Stimulated activated CD8-positive, alpha-beta memory T cell treated with anti-CD3 and anti-CD28 coated beads, Interleukin-12 subunit alpha, Interleukin-12 subunit beta, amount 100 ng/mL, for 24 hours (primary cell): ENCODE data around the gene UPK3A.
"Not testable (repeated sequence)": the region's sequence is repeated elsewhere in the genome, so short reads cannot be mapped to it uniquely, and the experiment has no call there.

Experiments used
- DNase-seq: peaks from one replicate; pipeline ENCODE4 v3.0.0-alpha.2; 2020; ENCODE audit errors: extremely low read depth

UPK3A gene

GRCh38 chr22:45309422-45310227 lies 24.9 kb downstream of the UPK3A start, which contains the start of gene FAM118A:
TSS of gene FAM118A (plus strand) at chr22:45309934. CDS start at chr22:45322380, 12,446 bp downstream.
- peak; percentile 85 for DNase-seq

- no peak for DNase-seq
These were observed 25.7 kb downstream of the UPK3A start for GRCh38 chr22:45310331-45310976.

DNA sequence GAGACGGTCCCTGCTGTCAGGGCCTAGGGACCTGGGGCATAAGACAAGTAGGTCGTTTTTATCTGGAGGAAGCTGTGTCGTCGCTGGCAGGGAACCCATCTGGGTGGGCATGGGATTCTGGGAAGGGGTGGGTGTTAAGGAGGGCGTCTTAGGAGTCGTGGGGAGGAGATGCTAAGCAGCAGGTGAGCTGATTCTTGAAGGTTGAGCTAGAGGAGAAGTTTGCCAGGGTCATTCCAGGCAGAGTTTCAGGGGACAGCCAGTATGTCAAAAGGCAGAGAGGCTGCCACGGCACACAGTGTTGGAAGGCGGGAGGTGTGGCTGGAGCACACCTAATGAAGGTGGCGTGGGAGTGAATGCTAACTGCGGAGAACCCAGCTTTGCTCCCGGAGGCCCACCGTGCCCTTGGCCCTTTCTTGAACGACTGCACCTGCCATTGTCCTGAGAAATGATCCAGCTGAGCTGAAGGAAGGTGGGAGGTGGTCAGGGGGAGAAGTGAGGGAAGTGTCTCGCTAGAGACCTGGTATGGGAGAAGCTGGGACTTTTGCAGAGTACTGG lies 26.3 kb downstream of the UPK3A start:
- DNase-seq: no peak

GRCh38 chr22:45312415-45312814 lies 27.7 kb downstream of the UPK3A start:
- no peak for DNase-seq

DNA sequence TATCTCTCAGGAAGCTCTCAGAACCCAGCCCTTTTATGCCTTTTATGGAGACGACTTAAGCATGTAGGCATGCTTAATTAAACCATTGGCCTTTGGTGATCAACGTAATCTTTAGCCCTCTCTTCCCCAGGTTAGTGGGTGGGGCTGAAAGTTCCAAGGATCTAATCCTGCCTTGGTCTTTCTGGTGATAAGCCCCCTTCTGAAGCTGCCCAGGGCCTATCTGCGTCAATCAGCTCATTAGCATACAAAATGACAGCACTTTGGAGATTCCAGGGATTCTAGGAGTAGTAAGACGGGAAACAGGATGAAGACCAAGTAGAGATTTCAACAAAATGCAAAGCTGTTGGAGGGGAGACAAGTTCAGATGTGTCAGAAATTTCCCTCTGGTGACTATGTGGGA lies 28.1 kb downstream of the UPK3A start:
- no peak for DNase-seq

- DNase-seq: no peak
These were observed 29.4 kb downstream of the UPK3A start for GRCh38 chr22:45314054-45314721.

DNA sequence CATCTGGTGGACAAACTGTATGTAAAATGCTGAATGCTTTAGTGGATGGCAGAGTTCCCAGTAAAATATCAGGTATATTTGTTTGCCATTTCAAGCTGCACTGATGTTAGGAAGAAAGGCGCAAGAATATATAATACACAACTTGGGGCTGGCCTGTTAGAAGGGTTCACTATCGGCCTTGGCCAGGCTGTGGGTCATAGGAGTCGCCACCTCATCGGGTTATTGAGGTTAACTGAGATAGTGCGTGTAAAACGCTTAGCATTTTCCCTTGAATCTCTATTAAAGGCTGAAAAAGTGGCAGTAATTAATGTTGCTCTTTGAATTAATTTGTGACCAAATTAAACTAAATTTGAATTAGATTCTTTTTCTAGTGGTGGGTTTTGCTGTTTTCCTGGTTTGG lies 30.0 kb downstream of the UPK3A start:
- DNase-seq: no peak

- no peak for DNase-seq
These were observed 32.2 kb downstream of the UPK3A start for GRCh38 chr22:45316796-45317526.

DNA sequence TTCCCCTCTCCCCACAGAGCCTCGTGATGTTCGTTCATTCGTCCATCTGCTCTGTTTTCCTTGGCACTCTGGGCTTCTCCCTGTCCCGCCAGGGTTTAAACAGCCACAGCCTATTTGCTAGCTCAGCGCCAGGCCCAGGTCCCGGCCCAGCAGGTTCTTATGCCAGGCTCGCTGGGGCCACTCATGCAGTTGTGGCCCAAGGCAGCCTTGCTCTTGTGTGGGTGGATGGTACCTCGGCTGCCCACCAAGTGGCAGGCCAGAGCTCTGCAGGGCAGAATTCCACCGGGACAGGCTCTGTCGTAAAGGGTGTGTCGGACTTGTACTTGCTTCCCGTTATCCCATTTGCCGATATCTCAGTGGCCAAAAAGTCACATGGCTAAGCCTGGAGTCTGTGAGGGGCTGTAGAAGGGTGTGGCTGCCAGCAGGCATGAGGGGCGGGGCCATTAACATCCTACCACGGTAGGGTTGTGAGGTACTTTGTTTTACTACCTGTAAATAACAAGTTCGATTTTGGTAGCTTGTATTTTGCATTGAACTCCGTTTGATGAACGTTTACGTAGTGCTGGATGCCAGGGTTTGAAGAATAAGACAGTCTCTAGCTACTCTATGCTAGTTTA lies 32.9 kb downstream of the UPK3A start:
- no peak for DNase-seq

DNA sequence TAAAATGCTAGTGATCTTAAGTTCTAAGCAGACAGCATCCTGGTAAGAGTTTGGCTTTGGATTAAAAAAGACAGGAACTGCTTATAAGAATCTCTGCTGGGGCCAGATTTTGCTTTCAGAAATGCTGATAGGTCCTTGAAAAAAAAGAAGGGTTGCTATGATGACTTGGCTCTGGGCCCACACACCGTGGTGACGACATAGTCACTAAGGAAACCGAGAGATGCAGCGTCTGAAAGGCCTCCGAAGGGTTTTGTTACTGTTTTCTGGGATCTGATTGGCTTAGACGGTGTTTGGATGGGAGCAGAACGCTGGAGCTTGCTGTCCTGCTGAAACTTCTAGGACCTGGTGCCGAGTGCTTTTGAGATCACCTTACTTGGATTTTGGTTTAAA lies 33.4 kb downstream of the UPK3A start:
- DNase-seq: peak; percentile 68

DNA sequence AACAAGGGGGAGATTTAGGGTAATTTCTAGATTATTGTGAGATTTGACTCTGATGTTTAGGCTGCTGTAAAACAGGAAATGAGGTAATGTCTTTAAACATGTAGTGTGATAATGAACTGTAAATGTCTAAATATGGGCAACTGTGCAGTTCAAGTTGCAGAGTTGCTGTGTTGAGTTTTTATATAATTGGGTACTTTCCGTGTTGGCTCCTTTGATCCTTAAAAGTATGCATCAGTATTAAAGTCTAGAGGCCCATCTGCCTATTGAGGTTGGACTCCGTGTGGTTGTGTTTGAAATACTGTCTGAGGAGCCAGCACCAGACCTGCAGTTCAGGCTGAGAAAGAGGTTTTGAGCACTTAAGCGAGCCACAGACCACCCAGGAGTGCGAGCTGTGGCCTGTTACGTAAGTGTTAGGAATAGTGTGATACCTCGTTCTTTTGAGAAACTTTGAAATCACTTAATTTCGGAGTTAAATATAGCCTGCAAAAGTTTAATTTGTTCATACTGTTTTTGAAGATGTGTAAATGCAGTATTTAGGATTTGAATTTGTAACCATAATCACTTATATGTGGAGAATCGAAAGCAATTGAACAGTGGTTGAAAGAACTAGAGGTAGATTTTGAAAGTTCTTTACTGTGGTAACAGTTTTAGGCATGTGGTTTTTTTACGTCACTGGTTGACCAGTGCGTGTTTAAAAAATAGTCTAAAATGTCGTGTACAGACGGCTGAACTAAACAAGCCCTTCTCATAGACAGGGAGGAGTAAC lies 34.0 kb downstream of the UPK3A start:
- DNase-seq: no peak

- DNase-seq: no peak
These were observed 34.6 kb downstream of the UPK3A start for GRCh38 chr22:45319324-45319685.

DNA sequence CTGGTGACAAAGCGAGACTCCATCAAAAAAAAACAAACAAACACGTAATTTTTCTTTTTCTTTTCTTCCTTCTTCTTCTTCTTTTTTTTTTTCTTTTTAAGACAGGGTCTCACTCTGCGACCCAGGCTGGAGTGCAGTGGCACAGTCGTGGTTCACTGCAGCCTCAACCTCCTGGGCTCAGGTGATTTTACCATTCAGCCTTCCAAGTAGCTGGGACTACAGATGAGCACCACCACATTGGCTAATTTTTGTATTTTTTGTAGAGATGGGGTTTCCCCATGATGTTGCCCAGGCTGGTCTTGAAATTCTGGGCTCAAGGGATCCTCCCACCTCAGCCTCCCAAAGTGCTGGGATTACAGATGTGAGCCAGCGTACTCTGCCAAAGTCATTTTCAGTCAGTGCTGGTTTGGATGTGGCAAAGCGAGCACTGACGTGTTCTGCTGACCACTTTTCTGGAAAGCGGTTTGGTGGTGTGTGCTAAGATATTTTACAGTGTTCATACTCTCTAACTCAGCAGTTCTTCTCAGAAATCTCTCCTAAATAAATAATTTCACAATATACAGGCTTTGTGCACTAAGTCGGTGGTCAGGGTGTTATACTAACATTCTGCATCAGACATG lies 35.7 kb downstream of the UPK3A start:
- no peak for DNase-seq

- DNase-seq: no peak
These were observed 37.1 kb downstream of the UPK3A start for GRCh38 chr22:45321827-45322226.

GRCh38 chr22:45322873-45323525 lies 38.2 kb downstream of the UPK3A start:
- no peak for DNase-seq

DNA sequence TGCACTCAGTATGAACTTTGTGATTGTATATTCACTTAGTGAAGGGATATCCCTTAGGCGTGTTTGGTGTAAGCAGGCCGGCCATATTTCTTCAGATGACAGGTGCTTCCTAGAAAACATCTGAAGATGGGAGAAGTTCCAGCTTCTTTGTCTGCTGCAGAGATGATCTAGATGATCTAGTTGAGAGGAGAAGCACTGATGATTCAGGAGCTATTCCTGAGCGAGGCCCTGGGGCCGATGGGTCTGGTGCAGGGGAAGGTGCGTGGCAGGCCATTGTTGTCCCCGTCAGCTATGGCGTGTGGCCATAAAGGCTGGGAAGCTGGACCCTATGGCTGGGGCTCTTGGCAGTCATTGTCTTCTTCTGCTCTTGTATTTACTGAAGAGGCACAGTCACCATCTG lies 38.9 kb downstream of the UPK3A start:
- DNase-seq: no peak

DNA sequence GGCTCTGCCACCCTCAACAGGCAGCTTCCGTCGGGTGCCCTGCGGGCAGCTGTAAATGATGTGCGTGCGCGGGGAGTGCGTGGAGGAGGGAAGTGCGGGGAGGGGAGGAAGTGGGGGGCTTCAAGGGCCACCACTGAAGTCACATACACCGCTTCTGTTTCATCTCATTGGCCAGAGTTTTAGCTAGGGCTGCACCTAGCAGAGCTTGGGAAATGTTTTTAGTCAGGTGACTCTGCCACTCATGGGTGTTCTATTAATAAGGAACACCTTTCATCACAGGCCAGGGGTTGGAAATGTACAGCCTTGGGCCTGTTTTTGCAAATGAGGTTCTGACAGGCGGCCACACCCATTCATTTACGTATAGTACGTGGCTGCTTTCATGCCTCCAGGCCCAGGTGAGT lies 39.6 kb downstream of the UPK3A start:
- DNase-seq: no peak

DNA sequence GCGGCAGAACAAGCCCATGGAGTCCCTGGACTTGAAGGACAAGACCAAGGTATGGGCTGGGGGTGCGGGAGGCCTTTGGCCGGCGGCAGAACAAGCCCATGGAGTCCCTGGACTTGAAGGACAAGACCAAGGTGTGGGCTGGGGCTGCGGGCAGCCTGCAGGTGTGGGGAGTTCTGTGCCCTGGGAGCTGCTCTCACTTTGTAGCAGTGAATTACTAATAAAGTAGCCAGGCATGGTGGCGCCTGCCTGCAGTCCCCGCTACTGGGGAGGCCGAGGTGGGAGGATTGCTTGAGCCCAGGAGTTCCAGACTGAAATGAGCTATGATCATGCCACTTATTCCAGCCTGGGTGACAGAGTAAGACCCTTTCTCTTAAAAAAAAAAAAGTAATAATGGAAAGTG lies 43.5 kb downstream of the UPK3A start:
- DNase-seq: not testable (repeated sequence)

DNA sequence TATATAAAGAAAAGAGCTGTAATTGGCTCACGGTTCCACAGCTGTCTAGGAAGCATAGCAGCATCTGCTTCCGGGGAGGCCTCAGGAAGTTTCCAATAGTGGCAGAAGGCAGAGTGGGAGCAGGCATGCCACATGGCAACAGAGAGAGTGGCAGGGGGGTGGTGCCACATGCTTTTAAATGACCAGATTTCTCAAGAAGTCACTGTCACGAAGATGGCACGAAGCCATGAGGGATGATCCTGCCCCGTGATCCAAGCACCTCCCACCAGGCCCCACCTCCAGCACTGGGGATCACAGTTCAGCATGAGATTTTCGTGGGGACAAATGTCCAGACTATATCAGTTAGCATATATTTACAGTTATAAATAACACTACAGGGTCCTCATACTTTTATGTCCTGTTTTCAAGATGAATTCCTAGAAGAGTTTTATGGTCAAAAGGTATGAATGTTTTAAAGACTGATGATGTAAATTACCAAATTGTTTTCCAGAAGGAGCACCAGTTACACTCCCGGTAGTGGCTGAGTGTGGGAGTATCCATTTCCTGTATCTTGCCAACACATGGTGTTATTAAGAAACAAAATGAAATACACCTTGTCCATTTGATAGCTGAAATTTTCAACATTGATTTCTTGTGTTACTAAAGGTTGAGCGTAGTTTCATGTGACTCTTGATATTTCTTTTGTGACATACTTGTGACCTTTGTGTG lies 44.2 kb downstream of the UPK3A start:
- DNase-seq: no peak
